Measurements from ENCODE around the gene CEP192.

The CEP192 gene

GRCh38 chr18:12958478-12958877 lies 32.7 kb upstream of the CEP192 start:
- no peak overlapping the region for H3K4me3 ChIP-seq (ENCODE audit: low read depth, low read length)
- no peak for TF ChIP-seq CTCF (IDR thresholded peaks at IDR 0.05; ENCODE audit: low read depth, low read length, missing control alignments)
- no peak for DNase-seq (ENCODE audit: low read depth)

- DNase-seq (ENCODE audit: low read depth), result no peak
- no peak for TF ChIP-seq CTCF (IDR thresholded peaks at IDR 0.05; ENCODE audit: low read depth, low read length, missing control alignments)
- H3K4me3 ChIP-seq (ENCODE audit: low read depth, low read length), result no peak overlapping the region
Observed at GRCh38 chr18:12960395-12960794, 30.8 kb upstream of the CEP192 start.

GRCh38 chr18:12960853-12961397 lies 30.2 kb upstream of the CEP192 start:
- TF ChIP-seq CTCF (IDR thresholded peaks at IDR 0.05; ENCODE audit: low read depth, low read length, missing control alignments), result no peak
- DNase-seq (ENCODE audit: low read depth), result no peak
- H3K4me3 ChIP-seq (ENCODE audit: low read depth, low read length), result no peak overlapping the region

- DNase-seq (ENCODE audit: low read depth), result no peak
- no peak for TF ChIP-seq CTCF (IDR thresholded peaks at IDR 0.05; ENCODE audit: low read depth, low read length, missing control alignments)
- no peak overlapping the region for H3K4me3 ChIP-seq (ENCODE audit: low read depth, low read length)
Observed at GRCh38 chr18:12963069-12963468, 28.1 kb upstream of the CEP192 start.

GRCh38 chr18:12968115-12968514 lies 23.0 kb upstream of the CEP192 start:
- no peak for TF ChIP-seq CTCF (IDR thresholded peaks at IDR 0.05; ENCODE audit: low read depth, low read length, missing control alignments)
- H3K4me3 ChIP-seq (ENCODE audit: low read depth, low read length), result no peak overlapping the region
- DNase-seq (ENCODE audit: low read depth), result no peak

- no peak for TF ChIP-seq CTCF (IDR thresholded peaks at IDR 0.05; ENCODE audit: low read depth, low read length, missing control alignments)
- no peak for DNase-seq (ENCODE audit: low read depth)
- no peak overlapping the region for H3K4me3 ChIP-seq (ENCODE audit: low read depth, low read length)
Observed at GRCh38 chr18:12968619-12969018, 22.5 kb upstream of the CEP192 start.

- H3K4me3 ChIP-seq (ENCODE audit: low read depth, low read length), result no peak overlapping the region
- TF ChIP-seq CTCF (IDR thresholded peaks at IDR 0.05; ENCODE audit: low read depth, low read length, missing control alignments), result no peak
- no peak for DNase-seq (ENCODE audit: low read depth)
Observed at GRCh38 chr18:12973562-12974213, 17.5 kb upstream of the CEP192 start.

All from GM12864 (cell line).